ENCODE results near the gene TLL1. TPM values are rescaled to one million over a fixed set of nuclear protein-coding genes. Genes with fewer than 3 reads are reported as not detected.

TLL1 gene
- total and polyA plus RNA-seq, 9 donors: 0.35 to 12.9 (median 1.3) TPM

DNA sequence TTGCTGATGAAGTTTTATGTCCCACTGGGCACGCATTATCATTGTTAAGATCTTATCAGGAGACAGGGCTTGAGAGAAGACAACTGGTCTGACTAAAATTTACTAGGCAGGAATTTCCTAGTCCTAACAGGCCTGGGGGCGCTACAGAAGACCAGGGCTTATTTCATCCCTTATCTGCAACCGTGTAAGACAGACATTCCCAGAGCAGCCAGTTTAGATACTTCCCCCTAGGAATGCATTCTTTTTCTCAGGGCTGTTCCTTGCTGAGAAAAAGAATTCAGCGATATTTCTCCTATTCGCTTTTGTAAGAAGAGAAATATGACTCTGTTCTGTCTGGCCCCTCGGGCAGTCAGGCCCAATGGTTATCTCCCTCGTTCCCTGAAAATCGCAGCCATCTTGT, 93.8 kb downstream of the TLL1 start:
- Histone ChIP-seq H3K4me3 (no peak overlapping the region), H3K36me3 (no peaks in the 10 kb centered on the region), H3K9me3 (no peaks in the 10 kb centered on the region), H3K27ac (no peak overlapping the region), H3K4me1 (ENCODE audit: insufficient read depth) (no peaks in the 10 kb centered on the region), H3K27me3 (no peaks in the 10 kb centered on the region)
- intact Hi-C loops (cut with DNase I): no loop called here
- 79 to 81% (median 79%) methylated on average over 8 of the region's 8 CpGs for WGBS, 3 donors
- DNase-seq: no peak
- TF ChIP-seq, protein P1, sequence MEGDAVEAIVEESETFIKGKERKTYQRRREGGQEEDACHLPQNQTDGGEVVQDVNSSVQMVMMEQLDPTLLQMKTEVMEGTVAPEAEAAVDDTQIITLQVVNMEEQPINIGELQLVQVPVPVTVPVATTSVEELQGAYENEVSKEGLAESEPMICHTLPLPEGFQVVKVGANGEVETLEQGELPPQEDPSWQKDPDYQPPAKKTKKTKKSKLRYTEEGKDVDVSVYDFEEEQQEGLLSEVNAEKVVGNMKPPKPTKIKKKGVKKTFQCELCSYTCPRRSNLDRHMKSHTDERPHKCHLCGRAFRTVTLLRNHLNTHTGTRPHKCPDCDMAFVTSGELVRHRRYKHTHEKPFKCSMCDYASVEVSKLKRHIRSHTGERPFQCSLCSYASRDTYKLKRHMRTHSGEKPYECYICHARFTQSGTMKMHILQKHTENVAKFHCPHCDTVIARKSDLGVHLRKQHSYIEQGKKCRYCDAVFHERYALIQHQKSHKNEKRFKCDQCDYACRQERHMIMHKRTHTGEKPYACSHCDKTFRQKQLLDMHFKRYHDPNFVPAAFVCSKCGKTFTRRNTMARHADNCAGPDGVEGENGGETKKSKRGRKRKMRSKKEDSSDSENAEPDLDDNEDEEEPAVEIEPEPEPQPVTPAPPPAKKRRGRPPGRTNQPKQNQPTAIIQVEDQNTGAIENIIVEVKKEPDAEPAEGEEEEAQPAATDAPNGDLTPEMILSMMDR (IDR thresholded peaks at IDR 0.05): no peak

DNA sequence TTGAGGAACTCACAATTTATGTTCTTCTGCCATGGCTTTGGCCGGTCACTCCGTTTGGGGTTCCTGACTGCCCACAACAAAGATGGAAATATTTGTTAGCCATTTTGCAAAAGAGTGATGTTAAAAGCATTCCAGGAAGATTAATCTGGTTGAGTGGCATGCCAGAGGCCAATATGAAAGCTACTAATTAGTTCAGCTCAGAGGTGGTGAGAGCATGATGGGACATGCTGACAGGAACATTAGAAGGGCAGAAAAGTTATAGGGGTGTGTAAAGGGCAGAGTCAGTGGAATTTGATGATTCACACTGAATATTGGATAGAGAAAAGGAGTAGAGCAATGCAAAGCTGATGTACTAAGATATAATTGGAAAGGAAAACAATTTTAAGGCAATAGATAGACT, 94.4 kb downstream of the TLL1 start:
- H3K4me3 ChIP-seq: no peak overlapping the region
- DNase-seq: no peak
- H3K27me3 ChIP-seq: no peaks in the 10 kb centered on the region
- no peaks in the 10 kb centered on the region for H3K9me3 ChIP-seq
- no peaks in the 10 kb centered on the region for H3K36me3 ChIP-seq
- 95 to 96% (median 95%) methylated on average over 2 of the region's 2 CpGs for WGBS, 3 donors
- no peak overlapping the region for H3K27ac ChIP-seq
- intact Hi-C loops (cut with DNase I): no loop called here
- H3K4me1 ChIP-seq (ENCODE audit: insufficient read depth): no peaks in the 10 kb centered on the region
- TF ChIP-seq, protein P1 (IDR thresholded peaks at IDR 0.05): no peak
- TF ChIP-seq POLR2A (IDR thresholded peaks at IDR 0.05) (no peak), EP300 (IDR thresholded peaks at IDR 0.05) (no peak)

DNA sequence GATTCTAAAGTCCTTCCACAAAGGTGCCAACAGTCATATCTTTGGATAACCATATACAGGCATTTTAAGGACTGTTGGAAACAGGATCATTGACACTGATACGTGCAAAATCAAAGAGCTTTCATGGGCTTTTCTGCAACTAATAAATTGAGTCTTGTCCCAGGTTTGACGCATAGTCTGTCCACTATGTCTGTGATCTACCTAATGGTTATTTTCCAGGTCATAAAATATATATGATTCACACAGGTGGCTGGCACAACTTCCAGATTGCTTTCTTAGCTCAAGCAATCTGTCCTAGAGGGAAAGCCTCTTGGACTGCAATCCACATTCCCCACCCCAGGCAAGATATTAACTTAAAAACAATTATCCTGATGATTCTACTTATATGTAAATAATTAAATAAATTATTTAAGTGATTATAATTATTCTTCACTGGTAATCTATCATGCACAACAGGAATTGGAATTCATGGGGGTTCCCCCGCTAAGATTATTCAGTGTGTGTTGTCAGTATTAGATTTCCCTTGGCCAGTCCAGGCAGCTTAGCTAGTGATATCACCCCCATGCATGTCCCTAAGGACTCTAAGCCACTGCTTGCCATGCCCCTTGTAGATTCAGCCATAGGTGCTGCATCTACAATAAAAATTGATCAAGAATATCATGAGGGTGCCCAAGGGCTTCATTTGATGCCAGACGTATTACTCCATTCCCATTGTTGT, 97.8 kb downstream of the TLL1 start:
- Histone ChIP-seq H3K27ac (no peak overlapping the region), H3K4me1 (ENCODE audit: insufficient read depth) (no peaks in the 10 kb centered on the region), H3K27me3 (no peaks in the 10 kb centered on the region), H3K4me3 (no peak overlapping the region), H3K9me3 (no peaks in the 10 kb centered on the region), H3K36me3 (no peaks in the 10 kb centered on the region)
- no peak for DNase-seq
- intact Hi-C loops (cut with DNase I): no loop called here
- TF ChIP-seq, protein P1 (IDR thresholded peaks at IDR 0.05): no peak
- TF ChIP-seq EP300 (IDR thresholded peaks at IDR 0.05) (no peak), POLR2A (IDR thresholded peaks at IDR 0.05) (no peak)
- WGBS, 3 donors: 86 to 88% (median 86%) methylated on average over 4 of the region's 4 CpGs

DNA sequence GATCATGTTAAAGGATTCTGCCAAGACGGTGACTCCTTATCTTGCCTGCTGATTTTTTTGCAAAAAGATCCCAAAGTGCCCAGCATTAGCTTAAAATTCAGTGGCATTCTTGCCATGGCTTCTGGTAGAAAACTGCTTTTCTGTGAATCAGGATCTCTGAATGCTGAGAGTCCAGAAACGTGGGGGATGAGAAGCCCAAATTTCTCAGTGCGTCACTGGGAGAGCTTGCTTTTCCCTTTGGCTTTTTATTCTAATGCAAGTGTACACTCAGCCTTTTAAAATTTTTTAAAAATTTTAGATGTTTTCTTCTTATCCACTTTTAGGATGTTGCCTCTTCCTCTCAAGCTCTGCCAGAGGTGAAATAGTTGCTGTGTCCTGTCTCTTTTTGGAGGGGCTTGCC, 98.4 kb downstream of the TLL1 start:
- no peaks in the 10 kb centered on the region for H3K36me3 ChIP-seq
- no peak for TF ChIP-seq EP300 (IDR thresholded peaks at IDR 0.05)
- intact Hi-C loops (cut with DNase I): no loop called here
- H3K27me3 ChIP-seq: no peaks in the 10 kb centered on the region
- H3K4me3 ChIP-seq: no peak overlapping the region
- 74 to 82% (median 76%) methylated on average over 3 of the region's 3 CpGs for WGBS, 3 donors
- H3K27ac ChIP-seq: no peak overlapping the region
- no peaks in the 10 kb centered on the region for H3K9me3 ChIP-seq
- DNase-seq: no peak
- H3K4me1 ChIP-seq (ENCODE audit: insufficient read depth): no peaks in the 10 kb centered on the region

DNA sequence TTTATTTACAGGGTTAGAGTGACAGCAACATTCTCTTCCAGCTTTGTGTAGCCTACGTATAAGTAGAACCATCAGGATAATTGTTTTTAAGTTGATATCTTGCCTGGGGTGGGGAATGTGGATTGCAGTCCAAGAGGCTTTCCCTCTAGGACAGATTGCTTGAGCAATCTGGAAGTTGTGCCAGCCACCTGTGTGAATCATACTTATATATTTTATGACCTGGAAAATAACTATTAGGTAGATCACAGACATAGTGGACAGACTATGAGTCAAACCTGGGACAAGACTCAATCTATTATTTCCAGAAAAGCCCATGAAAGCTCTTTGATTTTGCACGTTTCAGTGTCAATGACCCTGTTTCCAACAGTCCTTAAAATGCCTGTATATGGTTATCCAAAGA, 98.9 kb downstream of the TLL1 start:
- no peak for DNase-seq
- Histone ChIP-seq H3K36me3 (no peaks in the 10 kb centered on the region), H3K27ac (no peak overlapping the region), H3K4me3 (no peak overlapping the region), H3K4me1 (ENCODE audit: insufficient read depth) (no peaks in the 10 kb centered on the region), H3K9me3 (no peaks in the 10 kb centered on the region), H3K27me3 (no peaks in the 10 kb centered on the region)
- intact Hi-C loops (cut with DNase I): no loop called here
- TF ChIP-seq, protein P1 (IDR thresholded peaks at IDR 0.05): no peak
- TF ChIP-seq EP300 (IDR thresholded peaks at IDR 0.05) (no peak), POLR2A (IDR thresholded peaks at IDR 0.05) (no peak)
- 36 to 40% (median 38%) methylated on average over 2 of the region's 2 CpGs for WGBS, 3 donors
